ENCODE measurements around the gene ZNF524.

ZNF524 gene

GRCh38 chr19:55643003-55643886 lies 43.2 kb downstream of the ZNF524 start, which contains the start of gene ZNF581:
TSS of gene ZNF581 (plus strand) at chr19:55643649. CDS start at chr19:55644572, 923 bp downstream.
- H4K5ac ChIP-seq (ENCODE audit: low read length), result peak within 1 kb of the TSS; percentile 5
- peak within 1 kb of the TSS; percentile 96 for H3K4me2 ChIP-seq (ENCODE audit: low read length)
- H3K79me2 ChIP-seq (ENCODE audit: control insufficient read depth, insufficient read depth, low read length), result peaks cover 20% of the 10 kb centered on the region
- H2BK120ac ChIP-seq (ENCODE audit: low read depth, low read length), result peak within 1 kb of the TSS; percentile 39
- H3K79me1 ChIP-seq (ENCODE audit: low read length), result peaks cover 8% of the 10 kb centered on the region
- peaks cover 2% of the 10 kb centered on the region for H3K4me1 ChIP-seq (ENCODE audit: control insufficient read depth, low read depth, low read length)
- H3K27ac ChIP-seq (ENCODE audit: low read depth, low read length), result peak within 1 kb of the TSS; percentile 36
- no CpG with 5 or more reads among the region's 56 CpGs for WGBS (ENCODE audit: extremely low coverage, insufficient coverage, low lambda C conversion rate)
- H2AK5ac ChIP-seq (ENCODE audit: low read length), result peak within 1 kb of the TSS; percentile 30
- peak within 1 kb of the TSS; percentile 98 for H3K4me3 ChIP-seq (ENCODE audit: low read length)
- H4K8ac ChIP-seq (ENCODE audit: low read depth, low read length), result peak within 1 kb of the TSS; percentile 84
- H3K18ac ChIP-seq (ENCODE audit: low read length), result peak within 1 kb of the TSS; percentile 91
- peaks cover 7% of the 10 kb centered on the region for H3K36me3 ChIP-seq (ENCODE audit: control insufficient read depth, insufficient read depth, low read length)
- DNase-seq, result peak; percentile 87
- peak within 1 kb of the TSS; percentile 89 for H3K23ac ChIP-seq (ENCODE audit: low read length)
- H2BK15ac ChIP-seq (replicated peaks; ENCODE audit: low read depth), result no peak within 1 kb of the TSS
- peak within 1 kb of the TSS; percentile 97 for H3K56ac ChIP-seq (ENCODE audit: low read length)
- no peaks in the 10 kb centered on the region for H3K27me3 ChIP-seq (ENCODE audit: insufficient read depth, low read length, poor library complexity)
- H2BK5ac ChIP-seq (ENCODE audit: low read length), result peak within 1 kb of the TSS; percentile 59
- H3K9ac ChIP-seq (ENCODE audit: low read length), result peak within 1 kb of the TSS; percentile 99
- H3K4ac ChIP-seq (ENCODE audit: low read depth, low read length), result peak within 1 kb of the TSS; percentile 95

GRCh38 chr19:55643887-55644176 lies 43.7 kb downstream of the ZNF524 start:
- no peak overlapping the region for H3K27ac ChIP-seq (ENCODE audit: low read depth, low read length)
- DNase-seq, result no peak

DNA sequence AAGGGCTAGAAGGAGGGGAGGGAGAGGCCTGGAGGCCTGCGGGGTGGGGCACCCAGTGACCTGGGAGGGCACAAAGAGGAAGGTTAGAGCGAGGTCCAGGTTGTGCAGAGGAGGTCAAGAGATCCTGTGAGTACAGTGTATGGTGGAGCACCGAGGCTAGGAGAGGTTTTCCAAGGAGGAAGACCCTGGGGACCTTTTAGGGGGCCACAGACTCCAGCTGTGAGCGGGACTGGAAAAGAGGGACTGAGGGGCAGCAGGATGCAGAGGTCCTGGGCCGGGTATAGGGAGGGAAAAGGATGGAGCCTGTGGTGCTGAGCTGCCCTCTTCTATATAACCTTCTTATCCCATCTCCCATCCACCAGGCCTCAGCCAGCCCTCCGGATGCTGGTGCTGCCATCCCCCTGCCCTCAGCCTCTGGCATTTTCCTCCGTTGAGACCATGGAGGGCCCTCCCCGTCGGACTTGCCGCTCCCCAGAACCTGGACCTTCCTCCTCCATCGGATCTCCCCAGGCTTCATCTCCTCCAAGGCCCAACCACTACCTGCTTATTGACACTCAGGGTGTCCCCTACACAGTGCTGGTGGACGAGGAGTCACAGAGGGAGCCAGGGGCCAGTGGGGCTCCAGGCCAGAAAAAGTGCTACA lies 44.2 kb downstream of the ZNF524 start:
- Histone ChIP-seq H2AK5ac (ENCODE audit: low read length) (peak overlapping the region; percentile 30), H3K18ac (ENCODE audit: low read length) (no peak overlapping the region), H3K56ac (ENCODE audit: low read length) (peak overlapping the region; percentile 97), H3K36me3 (ENCODE audit: control insufficient read depth, insufficient read depth, low read length) (peaks cover 7% of the 10 kb centered on the region), H3K79me2 (ENCODE audit: control insufficient read depth, insufficient read depth, low read length) (peaks cover 20% of the 10 kb centered on the region), H3K4ac (ENCODE audit: low read depth, low read length) (peak overlapping the region; percentile 95), H3K27ac (ENCODE audit: low read depth, low read length) (no peak overlapping the region), H3K79me1 (ENCODE audit: low read length) (peaks cover 8% of the 10 kb centered on the region), H2BK120ac (ENCODE audit: low read depth, low read length) (peak overlapping the region; percentile 39), H3K4me3 (ENCODE audit: low read length) (peak overlapping the region; percentile 98), H3K9ac (ENCODE audit: low read length) (peak overlapping the region; percentile 99), H3K27me3 (ENCODE audit: insufficient read depth, low read length, poor library complexity) (no peaks in the 10 kb centered on the region), H3K4me2 (ENCODE audit: low read length) (peak overlapping the region; percentile 78), H4K8ac (ENCODE audit: low read depth, low read length) (no peak overlapping the region), H2BK15ac (replicated peaks; ENCODE audit: low read depth) (no peak overlapping the region), H3K4me1 (ENCODE audit: control insufficient read depth, low read depth, low read length) (peaks cover 2% of the 10 kb centered on the region), H3K23ac (ENCODE audit: low read length) (peak overlapping the region; percentile 89), H2BK5ac (ENCODE audit: low read length) (no peak overlapping the region), H4K5ac (ENCODE audit: low read length) (no peak overlapping the region)
- WGBS (ENCODE audit: extremely low coverage, insufficient coverage, low lambda C conversion rate), result no CpG with 5 or more reads among the region's 12 CpGs
- no peak for DNase-seq

More at GRCh38 chr19:55643887-55644176, 43.7 kb downstream of the ZNF524 start:
- Histone ChIP-seq H3K79me2 (ENCODE audit: control insufficient read depth, insufficient read depth, low read length) (peaks cover 20% of the 10 kb centered on the region), H3K36me3 (ENCODE audit: control insufficient read depth, insufficient read depth, low read length) (peaks cover 7% of the 10 kb centered on the region), H2BK15ac (replicated peaks; ENCODE audit: low read depth) (no peak overlapping the region), H2BK5ac (ENCODE audit: low read length) (no peak overlapping the region), H2AK5ac (ENCODE audit: low read length) (peak overlapping the region; percentile 27), H3K23ac (ENCODE audit: low read length) (peak overlapping the region; percentile 89), H3K9ac (ENCODE audit: low read length) (peak overlapping the region; percentile 99), H3K4me1 (ENCODE audit: control insufficient read depth, low read depth, low read length) (peaks cover 2% of the 10 kb centered on the region), H3K27me3 (ENCODE audit: insufficient read depth, low read length, poor library complexity) (no peaks in the 10 kb centered on the region), H4K5ac (ENCODE audit: low read length) (no peak overlapping the region), H3K4me2 (ENCODE audit: low read length) (peak overlapping the region; percentile 78), H3K4me3 (ENCODE audit: low read length) (peak overlapping the region; percentile 98), H3K4ac (ENCODE audit: low read depth, low read length) (peak overlapping the region; percentile 95), H3K56ac (ENCODE audit: low read length) (peak overlapping the region; percentile 97), H3K79me1 (ENCODE audit: low read length) (peaks cover 8% of the 10 kb centered on the region), H3K18ac (ENCODE audit: low read length) (peak overlapping the region; percentile 91), H2BK120ac (ENCODE audit: low read depth, low read length) (peak overlapping the region; percentile 39), H4K8ac (ENCODE audit: low read depth, low read length) (peak overlapping the region; percentile 84)
- no CpG with 5 or more reads among the region's 15 CpGs for WGBS (ENCODE audit: extremely low coverage, insufficient coverage, low lambda C conversion rate)

DNA sequence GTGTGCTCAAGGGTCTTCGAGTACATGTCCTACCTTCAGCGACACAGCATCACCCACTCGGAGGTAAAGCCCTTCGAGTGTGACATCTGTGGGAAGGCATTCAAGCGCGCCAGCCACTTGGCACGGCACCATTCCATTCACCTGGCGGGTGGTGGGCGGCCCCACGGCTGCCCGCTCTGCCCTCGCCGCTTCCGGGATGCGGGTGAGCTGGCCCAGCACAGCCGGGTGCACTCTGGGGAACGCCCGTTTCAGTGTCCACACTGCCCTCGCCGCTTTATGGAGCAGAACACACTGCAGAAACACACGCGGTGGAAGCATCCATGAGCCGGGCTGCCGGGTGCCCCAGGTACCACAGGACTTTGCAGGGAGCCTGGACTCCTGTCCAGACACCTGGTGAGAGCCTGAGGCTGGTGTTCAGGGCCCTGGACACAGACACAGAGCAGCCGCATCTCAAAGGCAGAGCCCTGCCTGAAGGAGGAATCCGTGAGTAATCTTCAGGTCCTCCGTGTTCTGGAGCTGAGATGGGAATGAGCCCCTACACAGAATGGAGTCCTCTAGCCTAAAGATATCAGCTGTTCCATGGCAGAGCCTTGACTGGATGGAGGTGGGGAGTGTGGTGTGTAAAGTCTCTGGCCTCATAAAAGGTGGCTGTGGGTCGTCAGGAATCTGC lies 44.9 kb downstream of the ZNF524 start:
- DNase-seq, result no peak
- Histone ChIP-seq H3K27ac (ENCODE audit: low read depth, low read length) (no peak overlapping the region), H3K4ac (ENCODE audit: low read depth, low read length) (no peak overlapping the region), H4K5ac (ENCODE audit: low read length) (no peak overlapping the region), H3K56ac (ENCODE audit: low read length) (peak overlapping the region; percentile 97), H2BK15ac (replicated peaks; ENCODE audit: low read depth) (no peak overlapping the region), H2BK5ac (ENCODE audit: low read length) (no peak overlapping the region), H4K8ac (ENCODE audit: low read depth, low read length) (no peak overlapping the region), H2BK120ac (ENCODE audit: low read depth, low read length) (no peak overlapping the region), H3K9ac (ENCODE audit: low read length) (peak overlapping the region; percentile 99), H3K4me2 (ENCODE audit: low read length) (no peak overlapping the region), H3K79me2 (ENCODE audit: control insufficient read depth, insufficient read depth, low read length) (peaks cover 20% of the 10 kb centered on the region), H3K4me3 (ENCODE audit: low read length) (no peak overlapping the region), H2AK5ac (ENCODE audit: low read length) (no peak overlapping the region), H3K79me1 (ENCODE audit: low read length) (peaks cover 8% of the 10 kb centered on the region), H3K27me3 (ENCODE audit: insufficient read depth, low read length, poor library complexity) (no peaks in the 10 kb centered on the region), H3K18ac (ENCODE audit: low read length) (no peak overlapping the region), H3K23ac (ENCODE audit: low read length) (no peak overlapping the region), H3K4me1 (ENCODE audit: control insufficient read depth, low read depth, low read length) (peaks cover 2% of the 10 kb centered on the region), H3K36me3 (ENCODE audit: control insufficient read depth, insufficient read depth, low read length) (peaks cover 7% of the 10 kb centered on the region)
- no CpG with 5 or more reads among the region's 28 CpGs for whole genome bisulfite sequencing (ENCODE audit: extremely low coverage, insufficient coverage, low lambda C conversion rate)

GRCh38 chr19:55645512-55645881 lies 45.4 kb downstream of the ZNF524 start:
- Histone ChIP-seq H2BK5ac (ENCODE audit: low read length) (no peak overlapping the region), H3K9ac (ENCODE audit: low read length) (no peak overlapping the region), H3K18ac (ENCODE audit: low read length) (no peak overlapping the region), H3K4me3 (ENCODE audit: low read length) (no peak overlapping the region), H4K5ac (ENCODE audit: low read length) (no peak overlapping the region), H3K27me3 (ENCODE audit: insufficient read depth, low read length, poor library complexity) (no peaks in the 10 kb centered on the region), H2AK5ac (ENCODE audit: low read length) (no peak overlapping the region), H3K4me2 (ENCODE audit: low read length) (no peak overlapping the region), H3K79me2 (ENCODE audit: control insufficient read depth, insufficient read depth, low read length) (peaks cover 20% of the 10 kb centered on the region), H3K4ac (ENCODE audit: low read depth, low read length) (no peak overlapping the region), H2BK15ac (replicated peaks; ENCODE audit: low read depth) (no peak overlapping the region), H2BK120ac (ENCODE audit: low read depth, low read length) (no peak overlapping the region), H4K8ac (ENCODE audit: low read depth, low read length) (no peak overlapping the region), H3K27ac (ENCODE audit: low read depth, low read length) (no peak overlapping the region), H3K23ac (ENCODE audit: low read length) (no peak overlapping the region), H3K36me3 (ENCODE audit: control insufficient read depth, insufficient read depth, low read length) (peaks cover 7% of the 10 kb centered on the region), H3K4me1 (ENCODE audit: control insufficient read depth, low read depth, low read length) (no peaks in the 10 kb centered on the region), H3K79me1 (ENCODE audit: low read length) (peaks cover 8% of the 10 kb centered on the region), H3K56ac (ENCODE audit: low read length) (no peak overlapping the region)
- no CpG with 5 or more reads among the region's 5 CpGs for WGBS (ENCODE audit: extremely low coverage, insufficient coverage, low lambda C conversion rate)
- DNase-seq, result no peak

All from mesendoderm (in vitro differentiated cells).